Stomach smooth muscle (tissue), 2 donors: ENCODE measurements around the gene RIPK1.
"Not testable (repeated sequence)": the region's sequence is repeated elsewhere in the genome, so short reads cannot be mapped to it uniquely, and the experiment has no call there.

Source experiments
- H3K27ac ChIP-seq: one replicate; pipeline ENCODE4 v1.7.0; 2013; ENCODE audit warnings: mild to moderate bottlenecking, low read length, inconsistent platforms
- H3K27me3 ChIP-seq, 2 donors: one replicate each; pipeline ENCODE4 v1.7.0; 2013; ENCODE audit warnings: low read length in 2 of 2; ENCODE audit not compliant: insufficient read depth in 2 of 2, control insufficient read depth in 1 of 2
- H3K36me3 ChIP-seq, 2 donors: one replicate each; pipeline ENCODE4 v1.7.0; 2013; ENCODE audit warnings: low read length in 2 of 2; ENCODE audit not compliant: control insufficient read depth in 2 of 2, insufficient read depth in 2 of 2
- H3K4me1 ChIP-seq: one replicate; pipeline ENCODE4 v1.7.0; 2013; ENCODE audit warnings: low read length; ENCODE audit not compliant: control insufficient read depth, insufficient read depth
- H3K4me3 ChIP-seq, 2 donors: one replicate each; pipeline ENCODE4 v1.7.0; 2013; ENCODE audit warnings: low read length in 2 of 2
- H3K9ac ChIP-seq, 2 donors: one replicate each; pipeline ENCODE4 v1.7.0; 2013; ENCODE audit warnings: low read length in 2 of 2, mild to moderate bottlenecking in 1 of 2
- H3K9me3 ChIP-seq, 2 donors: one replicate each; pipeline ENCODE4 v1.7.0; 2013; ENCODE audit warnings: low read length in 2 of 2; ENCODE audit not compliant: control insufficient read depth in 2 of 2
- donor health status: healthy.
- donor health status: Pancreatic carcinoma.

Gene RIPK1

DNA sequence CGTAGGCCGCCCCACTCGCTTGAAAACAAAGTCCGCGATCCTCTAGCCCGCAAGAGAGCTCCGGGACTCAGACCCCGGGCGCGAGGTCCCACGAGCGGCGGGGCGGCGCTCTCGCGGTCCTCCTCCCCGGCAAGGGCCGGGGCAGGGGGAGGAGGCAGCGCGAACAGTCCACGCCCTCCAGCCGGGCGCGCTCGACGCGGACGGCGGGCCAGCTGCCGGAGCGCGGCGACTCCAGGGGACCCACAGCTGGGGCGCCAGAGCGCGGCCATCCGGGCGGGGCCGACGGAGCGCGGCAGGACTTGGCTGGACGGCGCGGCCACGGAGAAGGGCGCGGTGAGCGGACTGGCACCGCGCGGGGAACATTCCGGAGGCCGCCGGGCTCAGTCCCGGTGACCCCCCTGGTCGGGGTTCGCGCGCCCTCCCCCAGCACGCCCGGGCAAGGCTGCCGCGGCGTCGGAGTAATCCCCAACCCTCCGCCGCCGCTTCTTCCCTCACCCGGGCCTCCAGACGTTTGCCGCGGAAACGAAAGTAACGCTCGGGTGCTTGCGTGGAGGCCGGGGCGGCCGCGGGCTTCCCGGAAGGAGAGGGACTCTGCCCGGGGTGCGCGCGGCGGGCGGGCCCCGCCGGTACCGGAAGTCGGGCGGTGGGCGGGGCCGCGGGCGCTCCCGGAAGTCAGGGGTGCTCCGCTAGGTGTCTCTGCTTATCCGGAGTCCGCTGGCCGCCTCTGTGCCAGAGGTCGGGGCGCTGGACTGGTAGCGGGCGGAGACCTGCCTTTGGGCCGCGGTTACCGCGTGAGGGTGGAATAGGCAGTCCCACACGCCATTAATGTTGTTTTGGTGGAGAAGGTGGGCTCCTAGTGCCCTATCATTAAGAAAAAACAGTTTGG is at the start of gene RIPK1:
Gene RIPK1, plus strand, starts transcription at position 166 of the 886 bp plus-strand sequence. CDS start 8,330 bp downstream, outside the sequence.
- Histone ChIP-seq H3K9ac (peak within 1 kb of the TSS; percentile 91 to 95), H3K4me1 (peaks cover 10% of the 10 kb centered on the region), H3K9me3 (no peaks in the 10 kb centered on the region), H3K27ac (peak within 1 kb of the TSS; percentile 94), H3K4me3 (peak within 1 kb of the TSS; percentile 86 to 96), H3K36me3 (no peaks in the 10 kb centered on the region), H3K27me3 (no peaks in the 10 kb centered on the region)

DNA sequence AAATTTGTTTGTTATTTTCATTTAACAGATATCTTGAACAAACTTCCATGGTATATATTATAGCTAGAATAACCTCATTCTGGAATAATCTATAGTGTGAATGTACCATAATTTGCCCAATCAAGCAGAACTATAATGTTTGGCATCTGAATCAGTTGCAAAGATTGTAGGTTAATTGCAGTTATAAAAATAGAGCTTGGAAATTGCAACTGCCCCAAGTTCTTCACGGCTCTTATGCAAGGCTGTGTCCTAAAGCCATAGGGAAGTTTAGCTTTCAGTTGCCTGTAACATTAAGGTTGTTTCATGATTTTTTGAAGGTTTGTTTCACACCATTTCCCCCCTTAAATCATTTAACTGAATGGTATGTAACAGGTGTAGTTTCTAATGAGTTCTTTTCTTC is 49.2 kb upstream of the RIPK1 start:
- H3K9ac ChIP-seq: no peak overlapping the region
- H3K27ac ChIP-seq: no peak overlapping the region

DNA sequence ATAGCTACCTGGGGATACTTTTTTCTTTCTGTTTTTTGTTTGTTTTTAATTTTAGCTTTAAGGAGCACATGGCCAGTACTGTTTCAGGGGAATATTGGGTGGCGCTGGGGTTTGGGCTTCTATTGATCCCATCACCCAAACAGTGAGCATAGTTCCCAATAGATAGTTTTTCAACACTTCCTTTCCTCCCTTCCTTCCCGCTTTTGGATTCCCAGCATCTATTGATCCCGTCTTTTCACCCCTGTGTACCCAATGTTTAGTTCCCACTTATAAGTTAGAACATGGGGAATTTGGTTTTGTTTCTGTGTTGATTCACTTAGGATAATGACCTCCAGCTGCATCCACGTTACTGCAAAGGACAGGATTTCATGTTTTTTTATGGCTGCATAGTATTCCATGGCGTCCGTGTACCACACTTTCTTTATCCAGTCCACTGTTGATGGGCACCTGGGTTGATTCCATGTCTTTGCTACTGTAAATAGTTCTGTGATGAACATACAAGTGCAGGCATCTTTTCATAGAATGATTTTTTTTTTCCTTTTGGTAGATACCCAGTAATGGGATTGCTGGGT is 48.5 kb upstream of the RIPK1 start:
- no peak overlapping the region for H3K9ac ChIP-seq
- H3K27me3 ChIP-seq: no peaks in the 10 kb centered on the region
- no peak overlapping the region for H3K4me3 ChIP-seq
- H3K27ac ChIP-seq: no peak overlapping the region
- peaks cover 28 to 30% of the 10 kb centered on the region in 2 donors for H3K36me3 ChIP-seq
- H3K9me3 ChIP-seq: no peaks in the 10 kb centered on the region
- peaks cover 10% of the 10 kb centered on the region for H3K4me1 ChIP-seq

More for the DNA sequence above, 49.2 kb upstream of the RIPK1 start:
- Histone ChIP-seq H3K4me1 (peaks cover 9% of the 10 kb centered on the region), H3K4me3 (no peak overlapping the region), H3K36me3 (peaks cover 33 to 35% of the 10 kb centered on the region in 2 donors), H3K9me3 (no peaks in the 10 kb centered on the region), H3K27me3 (no peaks in the 10 kb centered on the region)

DNA sequence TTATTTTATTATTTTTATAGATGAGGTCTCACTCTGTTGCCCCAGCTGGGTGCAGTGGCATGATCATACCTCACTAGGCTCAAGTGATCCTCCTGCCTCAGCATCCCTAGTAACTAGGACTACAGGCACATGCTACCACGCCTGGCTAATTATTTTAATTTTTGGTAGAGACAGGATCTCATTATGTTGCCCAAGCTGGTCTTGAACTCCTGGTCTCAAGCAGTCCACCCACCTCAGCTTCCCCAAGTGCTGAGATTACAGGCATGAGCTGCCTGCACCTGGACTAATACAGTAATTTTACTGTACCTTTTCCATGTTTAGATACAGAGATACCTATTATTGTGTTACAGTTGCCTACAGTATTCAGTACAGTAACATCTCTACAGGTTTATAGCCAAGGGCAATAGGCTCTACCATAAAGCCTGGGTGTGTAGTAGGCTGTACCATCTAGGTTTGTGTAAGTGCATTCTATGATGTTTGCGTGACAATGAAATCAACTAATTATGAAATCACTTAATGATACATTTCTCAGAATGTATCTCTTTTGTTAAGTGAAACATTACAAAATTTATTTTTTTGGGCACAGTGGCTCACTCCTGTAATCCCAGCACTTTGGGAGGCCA is 47.2 kb upstream of the RIPK1 start:
- not testable (repeated sequence) for H3K27ac ChIP-seq
- Histone ChIP-seq H3K4me1 (peaks cover 10% of the 10 kb centered on the region), H3K36me3 (peaks cover 18 to 20% of the 10 kb centered on the region in 2 donors)

DNA sequence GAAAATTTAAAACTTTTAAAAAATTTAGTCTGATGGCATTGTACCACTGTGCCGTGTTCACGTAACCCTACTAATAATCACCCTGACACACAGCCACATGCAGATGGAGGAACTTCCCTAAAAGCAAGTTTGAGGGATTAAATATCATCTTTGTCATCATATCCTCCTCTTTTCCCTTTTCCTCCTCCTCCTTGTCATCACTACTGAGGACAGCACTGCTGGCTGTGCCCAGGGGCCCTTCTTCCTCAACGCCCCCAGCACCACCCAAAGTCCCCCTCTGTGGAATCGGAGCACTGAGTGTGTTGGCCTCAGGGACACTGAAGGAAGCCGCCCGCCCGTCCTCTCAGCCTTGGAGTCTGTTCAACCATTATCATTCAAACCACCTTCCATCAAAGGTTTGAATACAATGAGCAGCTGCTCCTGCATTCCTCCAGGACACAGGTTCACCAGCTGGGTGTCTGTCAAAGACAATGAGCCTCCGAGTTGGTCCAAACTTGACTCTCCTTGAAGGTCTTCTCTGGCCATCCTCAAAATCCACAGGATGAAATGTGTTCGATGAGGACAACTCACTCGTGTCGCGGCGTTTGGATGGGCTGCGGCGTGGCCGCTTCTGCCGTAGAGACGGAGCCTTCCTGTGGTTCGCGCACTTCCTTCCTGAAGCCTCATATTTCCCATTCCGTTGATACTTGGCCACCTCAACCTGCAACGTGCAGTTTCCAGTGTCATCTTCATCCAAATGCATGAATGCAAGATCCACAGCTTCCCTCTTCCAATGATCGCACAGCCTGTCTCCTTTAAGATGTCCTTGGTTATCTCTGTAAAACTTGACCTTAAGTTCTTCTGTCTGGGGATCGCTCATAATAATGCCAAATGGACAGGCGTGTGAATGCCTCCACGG is 45.3 kb upstream of the RIPK1 start:
- H3K27me3 ChIP-seq: no peaks in the 10 kb centered on the region
- no peaks in the 10 kb centered on the region for H3K9me3 ChIP-seq
- H3K9ac ChIP-seq: peak overlapping the region in 1 of 2 donors; percentile 49
- H3K27ac ChIP-seq: peak overlapping the region; percentile 41
- H3K36me3 ChIP-seq: peaks cover 2 to 10% of the 10 kb centered on the region in 2 donors
- H3K4me1 ChIP-seq: peaks cover 13% of the 10 kb centered on the region
- H3K4me3 ChIP-seq: peak overlapping the region; percentile 57 to 63

More for the DNA sequence above, 47.2 kb upstream of the RIPK1 start:
- H3K9me3 ChIP-seq, H3K27me3 ChIP-seq, H3K4me3 ChIP-seq, H3K9ac ChIP-seq: not testable (repeated sequence)

DNA sequence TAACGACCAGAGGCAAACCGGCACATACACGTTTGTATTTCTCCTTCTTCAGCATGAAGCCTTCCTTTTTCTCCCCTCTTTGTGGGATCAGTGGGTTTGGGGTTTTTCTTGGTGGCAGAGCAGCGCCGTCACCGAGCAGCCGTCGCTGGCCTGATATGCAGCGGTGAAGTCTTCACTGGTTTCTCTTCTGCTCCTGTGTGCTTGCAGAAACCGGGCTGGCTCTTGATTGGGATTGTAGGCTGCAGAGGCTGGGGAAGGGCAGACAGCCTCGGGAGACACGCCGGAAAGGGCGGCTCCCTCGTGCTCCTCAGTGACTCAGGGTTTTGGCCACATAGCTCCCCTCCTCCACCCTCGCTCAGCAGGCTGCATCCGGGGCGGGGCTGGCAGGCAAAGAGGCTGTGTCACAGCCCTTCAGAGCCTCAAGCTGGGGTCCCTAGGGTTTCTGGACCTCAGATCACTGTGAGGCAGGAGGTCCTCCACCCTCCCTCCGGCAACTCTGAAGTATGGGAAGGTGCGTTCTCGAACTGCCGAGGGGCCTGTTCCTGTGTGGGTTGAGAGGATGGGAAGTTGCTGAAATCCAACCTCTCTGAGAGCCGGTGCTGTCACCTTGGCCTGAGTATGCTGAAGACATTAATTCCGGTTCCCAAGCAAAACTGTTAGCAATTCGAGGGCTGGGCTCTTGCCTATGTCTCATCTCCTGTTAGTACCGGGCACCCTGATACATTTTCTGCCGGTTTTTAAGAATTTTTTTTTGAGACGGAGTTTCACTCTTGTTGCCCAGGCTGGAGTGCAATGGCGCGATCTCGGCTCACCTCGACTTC is 44.4 kb upstream of the RIPK1 start:
- Histone ChIP-seq H3K36me3 (peaks cover 2 to 10% of the 10 kb centered on the region in 2 donors), H3K27me3 (no peaks in the 10 kb centered on the region), H3K4me1 (peaks cover 13% of the 10 kb centered on the region), H3K9ac (peak overlapping the region in 1 of 2 donors; percentile 53), H3K27ac (peak overlapping the region; percentile 41), H3K9me3 (no peaks in the 10 kb centered on the region), H3K4me3 (peak overlapping the region; percentile 57 to 63)

DNA sequence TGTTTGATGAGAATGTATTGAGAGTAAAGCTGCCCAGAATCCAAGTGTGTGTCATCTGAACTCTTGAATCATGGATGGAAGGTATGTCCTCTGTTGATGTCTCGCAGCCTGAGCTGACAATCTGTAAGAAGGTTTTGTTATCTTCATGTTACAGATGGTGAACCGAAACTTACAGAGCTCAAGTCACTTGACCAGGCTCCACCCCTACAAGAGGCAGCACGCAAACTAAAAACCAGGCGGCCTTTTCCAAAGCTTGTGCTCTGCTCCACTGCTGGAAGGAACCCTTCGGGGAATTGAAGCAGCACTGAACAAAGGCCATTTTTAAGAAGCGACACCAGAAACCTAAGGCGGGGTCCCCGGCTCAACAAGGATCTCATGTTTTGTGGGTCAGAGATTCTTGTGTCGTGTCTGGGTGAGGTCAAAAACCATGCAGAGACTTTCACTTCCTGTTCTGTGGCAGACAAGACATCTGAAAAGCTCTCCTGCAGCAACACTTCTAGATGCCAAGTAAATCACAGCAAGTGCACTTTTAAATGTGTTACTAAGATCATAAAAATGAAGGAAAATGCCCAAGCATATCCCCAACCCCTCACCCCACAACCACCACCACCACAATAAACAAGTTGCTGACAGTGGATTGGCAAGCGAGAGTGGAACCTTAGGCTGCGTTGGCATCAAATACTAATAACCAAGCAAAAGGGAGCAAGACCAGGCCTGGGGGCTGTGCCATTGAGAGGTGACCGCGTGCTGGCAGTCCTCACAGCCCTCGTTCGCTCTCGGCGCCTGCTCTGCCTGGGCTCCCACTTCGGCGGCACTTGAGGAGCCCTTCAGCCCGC is 41.3 kb upstream of the RIPK1 start:
- H3K9me3 ChIP-seq: no peaks in the 10 kb centered on the region
- H3K36me3 ChIP-seq: peaks cover 0 to 4% of the 10 kb centered on the region in 2 donors
- no peak overlapping the region for H3K4me3 ChIP-seq
- H3K27ac ChIP-seq: no peak overlapping the region
- no peak overlapping the region for H3K9ac ChIP-seq
- peaks cover 13% of the 10 kb centered on the region for H3K4me1 ChIP-seq
- H3K27me3 ChIP-seq: peaks cover 0 to 9% of the 10 kb centered on the region in 2 donors

DNA sequence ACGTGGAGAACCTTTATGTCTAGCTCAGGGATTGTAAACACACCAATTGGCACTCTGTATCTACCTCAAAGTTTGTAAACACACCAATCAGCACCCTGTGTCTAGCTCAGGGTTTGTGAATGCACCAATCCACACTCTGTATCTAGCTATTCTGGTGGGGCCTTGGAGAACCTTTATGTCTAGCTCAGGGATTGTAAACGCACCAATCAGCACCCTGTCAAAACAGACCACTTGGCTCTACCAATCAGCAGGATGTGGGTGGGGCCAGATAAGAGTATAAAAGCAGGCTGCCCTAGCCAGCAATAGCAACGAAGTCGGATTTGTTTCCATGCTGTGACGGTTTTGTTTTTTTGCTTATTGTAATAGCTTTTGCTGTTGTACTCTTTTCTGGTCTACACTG is 40.1 kb upstream of the RIPK1 start:
- Histone ChIP-seq H3K4me3 (peak overlapping the region in 1 of 2 donors; percentile 59), H3K4me1 (peaks cover 12% of the 10 kb centered on the region), H3K27me3 (peaks cover 0 to 14% of the 10 kb centered on the region in 2 donors)
- H3K9me3 ChIP-seq, H3K9ac ChIP-seq, H3K36me3 ChIP-seq, H3K27ac ChIP-seq: not testable (repeated sequence)
